HG03442 (cell line): ENCODE data around the gene BLNK.
A peak's percentile ranks its signal among the peaks of the same experiment; 100 is the strongest.

Experiments used
- ATAC-seq: cut with Tn5 transposase; IDR thresholded peaks from one replicate; pipeline ENCODE4 v1.9.1; 2021; ENCODE audit warnings: mild to moderate bottlenecking, moderate library complexity; ENCODE audit not compliant: unreplicated experiment

The BLNK gene

GRCh38 chr10:96264938-96265337, 6.4 kb downstream of the BLNK start:
- no peak for ATAC-seq

GRCh38 chr10:96263669-96264068, 7.7 kb downstream of the BLNK start:
- ATAC-seq: no peak

- no peak for ATAC-seq
Measured at GRCh38 chr10:96263176-96263575, 8.2 kb downstream of the BLNK start.

DNA sequence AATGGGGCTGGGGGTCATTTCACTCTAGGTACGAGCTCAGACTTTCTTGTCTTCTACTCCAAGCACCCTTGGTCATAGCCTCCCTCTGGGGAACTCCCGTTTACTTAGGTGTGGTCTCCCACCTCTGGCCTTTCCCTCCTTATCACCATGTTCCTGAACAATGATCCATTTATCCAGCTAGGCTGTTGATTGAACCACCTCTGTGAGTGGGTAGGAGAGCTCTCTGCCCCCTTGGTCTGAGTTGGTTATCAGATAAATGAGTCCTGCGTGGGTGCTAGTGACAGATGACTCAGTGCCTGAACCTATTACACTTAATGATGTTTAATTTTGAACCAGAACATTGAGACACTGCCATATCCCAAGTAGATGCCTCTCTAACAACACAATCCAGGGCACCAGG, 9.4 kb downstream of the BLNK start:
- ATAC-seq: no peak

GRCh38 chr10:96261132-96261531, 10.2 kb downstream of the BLNK start:
- no peak for ATAC-seq

DNA sequence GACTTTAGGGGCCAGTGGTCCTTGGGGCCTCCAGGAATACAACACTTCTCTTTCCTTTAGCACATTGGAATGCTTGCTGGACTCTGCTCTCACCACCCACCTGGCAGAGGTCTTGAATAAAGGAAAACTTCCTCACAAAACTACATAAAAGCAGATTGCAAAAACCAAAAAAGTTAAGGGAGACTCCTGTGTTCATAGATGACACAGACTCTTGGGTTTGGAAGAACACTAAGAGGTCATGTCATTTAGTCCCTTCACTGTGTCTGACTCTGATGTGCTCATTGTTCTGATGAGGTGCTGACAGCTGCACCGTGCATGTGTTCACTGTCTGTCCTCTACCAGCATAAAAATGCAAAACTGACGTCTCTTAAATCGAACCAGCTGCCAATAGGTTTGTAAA, 11.4 kb downstream of the BLNK start:
- ATAC-seq: no peak

DNA sequence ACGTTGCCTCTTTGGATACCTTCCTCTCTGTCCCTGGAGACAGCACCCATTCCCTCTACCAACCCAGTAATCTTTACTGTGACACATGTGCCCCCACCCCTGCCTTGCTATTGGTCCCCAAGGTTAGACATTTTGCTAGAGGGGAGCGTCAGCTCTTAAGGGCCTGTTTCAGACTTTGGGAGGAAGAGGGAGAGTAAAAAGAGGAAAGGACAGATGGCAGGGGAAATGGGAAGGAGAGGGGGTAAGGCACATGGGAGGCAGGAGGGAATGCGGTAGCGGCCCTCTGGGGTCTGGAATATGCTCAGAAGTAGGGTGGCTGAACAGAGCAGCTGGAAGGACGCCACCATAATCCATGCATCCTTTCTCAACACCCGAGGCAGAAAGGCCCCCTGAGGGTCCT, 12.2 kb downstream of the BLNK start:
- no peak for ATAC-seq

DNA sequence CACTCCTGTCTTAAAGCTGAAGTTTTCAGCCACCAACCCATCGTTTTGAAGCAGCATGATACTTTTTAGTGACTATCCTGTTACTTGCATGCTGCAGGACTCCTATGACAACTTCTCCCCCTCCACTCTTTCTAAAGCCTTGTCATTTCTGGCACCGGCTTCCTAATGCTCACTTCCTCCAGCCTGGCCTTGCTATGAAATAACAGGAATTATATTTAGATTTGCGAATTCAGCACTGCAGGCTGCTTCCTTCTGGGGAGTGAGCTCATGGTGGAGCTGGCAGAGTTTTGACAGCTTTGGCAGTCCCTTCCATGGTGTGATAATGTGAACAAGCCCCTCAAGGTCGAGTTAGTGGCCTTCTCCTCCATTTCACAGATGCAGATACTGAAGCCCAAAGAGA, 13.4 kb downstream of the BLNK start:
- ATAC-seq: no peak

DNA sequence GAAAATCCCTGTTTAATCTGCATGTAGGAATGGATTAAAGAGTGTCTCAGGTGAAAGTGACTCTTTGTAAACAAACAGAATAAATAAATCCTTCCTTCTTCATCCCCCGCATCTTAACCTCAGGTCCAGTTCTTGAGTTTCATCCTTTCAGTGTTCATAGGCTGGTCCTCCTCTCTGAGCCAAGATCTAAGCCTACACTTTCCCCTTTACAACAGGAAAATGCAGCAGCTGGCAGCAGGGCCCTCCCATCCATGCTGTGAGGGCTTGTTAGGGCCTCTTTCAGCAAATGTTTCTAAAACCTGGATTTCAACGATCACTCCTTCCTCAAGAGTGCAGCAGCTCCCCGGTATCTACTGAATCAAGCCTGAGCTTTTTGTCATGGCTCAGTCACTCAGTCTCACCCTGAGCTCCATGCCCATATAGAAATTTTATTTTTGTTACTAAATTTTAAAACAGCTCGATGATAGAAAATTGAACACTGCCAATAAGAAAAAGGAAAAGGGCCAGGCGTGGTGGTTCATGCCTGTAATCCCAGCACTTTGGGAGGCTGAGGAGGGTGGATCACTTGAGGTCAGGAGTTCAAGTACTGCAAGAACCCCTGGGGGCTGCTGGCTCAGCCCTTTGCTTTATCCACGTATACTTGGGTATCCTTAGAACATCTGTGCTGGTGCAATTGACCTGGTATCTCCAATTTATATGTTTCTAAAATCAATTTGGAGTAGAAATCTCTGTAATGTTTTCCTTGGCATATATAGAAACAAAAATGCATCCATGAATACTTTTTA, 15.6 kb downstream of the BLNK start:
- ATAC-seq: no peak

- ATAC-seq: no peak
Measured at GRCh38 chr10:96254976-96255375, 16.4 kb downstream of the BLNK start.

DNA sequence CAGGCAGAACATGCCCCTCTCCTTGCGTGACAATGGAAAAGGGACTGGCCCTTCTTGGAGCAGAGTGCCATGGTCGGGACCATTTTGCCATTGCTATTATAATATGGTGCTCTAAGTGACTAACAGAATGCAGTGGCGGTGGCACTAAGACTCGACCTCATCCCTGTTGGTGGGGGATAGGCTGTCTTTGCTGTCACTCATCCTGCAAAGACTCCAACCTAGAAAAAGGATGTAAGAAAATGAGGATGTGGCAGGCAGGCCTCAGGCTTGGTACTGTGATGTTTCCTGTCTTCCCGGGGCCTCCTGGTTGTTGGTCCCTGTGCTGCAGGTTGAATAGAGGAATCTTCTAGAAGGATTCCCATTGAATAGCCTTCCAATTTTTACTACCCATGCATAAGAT, 18.6 kb downstream of the BLNK start:
- ATAC-seq: no peak

GRCh38 chr10:96250349-96250748, 21.0 kb downstream of the BLNK start:
- no peak for ATAC-seq

- ATAC-seq: no peak
Measured at GRCh38 chr10:96249264-96249663, 22.1 kb downstream of the BLNK start.

GRCh38 chr10:96244354-96244753, 27.0 kb downstream of the BLNK start:
- ATAC-seq: peak; percentile 95

GRCh38 chr10:96243296-96243695, 28.1 kb downstream of the BLNK start:
- ATAC-seq: no peak

DNA sequence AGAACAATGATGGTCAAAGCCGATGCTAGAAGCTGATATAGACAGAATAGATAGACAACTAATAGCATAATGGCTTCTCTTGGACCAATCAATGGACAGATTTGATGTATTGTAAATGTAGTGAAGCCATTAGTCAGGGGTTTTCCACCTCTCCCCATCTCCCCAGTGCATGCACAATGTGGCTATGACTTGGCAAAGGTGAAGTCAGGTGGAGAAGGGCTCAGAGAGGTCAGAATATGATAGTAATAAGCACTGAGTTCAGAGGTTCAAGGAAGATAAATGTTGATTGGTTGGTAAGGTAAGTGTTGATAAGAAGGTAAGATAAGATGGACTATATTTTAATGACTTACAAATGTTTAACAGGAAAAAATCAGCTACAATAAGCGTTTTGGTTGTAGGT, 28.5 kb downstream of the BLNK start:
- ATAC-seq: no peak

- ATAC-seq: no peak
Measured at GRCh38 chr10:96238646-96239623, 32.4 kb downstream of the BLNK start.

DNA sequence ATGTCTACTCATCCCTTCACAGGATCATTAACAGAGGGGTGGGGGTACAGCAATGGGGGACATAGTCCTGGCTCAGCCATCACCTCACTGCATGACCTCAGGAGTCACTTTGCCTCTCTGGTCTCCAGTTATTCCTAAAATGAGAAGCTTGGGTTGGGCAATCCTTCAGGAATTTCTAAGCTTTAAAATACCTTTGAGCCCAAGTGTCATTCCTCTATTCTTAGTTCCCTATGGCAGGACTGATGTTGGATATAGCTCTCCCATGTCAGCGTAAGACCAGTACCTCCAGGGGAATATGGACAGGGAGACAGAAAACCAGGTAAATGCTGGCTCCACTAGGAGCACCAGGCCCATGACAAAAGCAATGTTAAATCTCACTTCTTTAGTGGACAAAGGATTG, 34.5 kb downstream of the BLNK start:
- no peak for ATAC-seq

- ATAC-seq: no peak
Measured at GRCh38 chr10:96236090-96236478, 35.3 kb downstream of the BLNK start.

- ATAC-seq: no peak
Measured at GRCh38 chr10:96235326-96236089, 35.9 kb downstream of the BLNK start.

DNA sequence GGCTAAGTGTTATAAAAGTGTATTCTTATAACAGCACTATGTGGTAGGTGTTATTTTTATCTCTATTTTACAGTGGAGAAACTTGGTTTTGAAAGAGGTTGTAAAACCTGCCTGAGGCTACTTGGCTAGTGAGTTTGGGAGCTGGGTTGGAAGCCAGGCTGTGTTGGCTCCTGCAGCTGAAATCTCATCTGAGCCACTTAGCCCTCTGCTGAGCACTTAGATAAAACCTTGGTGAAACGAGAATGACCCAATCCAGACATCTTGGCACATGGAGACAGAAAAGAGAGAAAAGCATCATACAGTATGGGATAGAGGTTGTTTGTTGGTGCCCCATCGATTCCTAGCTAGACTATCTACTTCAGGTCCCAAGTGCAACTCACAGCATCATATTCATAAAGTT, 37.4 kb downstream of the BLNK start:
- no peak for ATAC-seq
